ENCODE data around the gene ITPA. TPM values are rescaled to one million over a fixed set of nuclear protein-coding genes. Genes with fewer than 3 reads are reported as not detected.

Gene ITPA
- total RNA-seq, 1 experiment from 2014 or later: 147 TPM

- peaks cover 51% of the 10 kb centered on the region for H3K27me3 ChIP-seq (ENCODE audit: control insufficient read depth, insufficient read depth, low read length)
- peak overlapping the region; percentile 76; the same call in 1 of the 2 replicates for H3K4me3 ChIP-seq (ENCODE audit: insufficient read depth, low read depth, low read length)
- DNase-seq: peak; percentile 51
- peaks cover 2% of the 10 kb centered on the region for H3K36me3 ChIP-seq (replicated peaks; ENCODE audit: control insufficient read depth, insufficient read depth, low read length)
Measured at GRCh38 chr20:3237011-3237957, 28.0 kb downstream of the ITPA start.

GRCh38 chr20:3237958-3238615 is 28.8 kb downstream of the ITPA start:
- H3K4me3 ChIP-seq (ENCODE audit: insufficient read depth, low read depth, low read length): peak overlapping the region; percentile 76
- DNase-seq: peak; percentile 87
- H3K36me3 ChIP-seq (replicated peaks; ENCODE audit: control insufficient read depth, insufficient read depth, low read length): no peaks in the 10 kb centered on the region; the same call in 1 of the 2 replicates
- H3K27me3 ChIP-seq (ENCODE audit: control insufficient read depth, insufficient read depth, low read length): peaks cover 51% of the 10 kb centered on the region

- peak; percentile 91 for DNase-seq
- peaks cover 51% of the 10 kb centered on the region for H3K27me3 ChIP-seq (ENCODE audit: control insufficient read depth, insufficient read depth, low read length)
Measured at GRCh38 chr20:3238616-3239025, 29.3 kb downstream of the ITPA start.

GRCh38 chr20:3239026-3239866 is 29.9 kb downstream of the ITPA start, which contains the start of gene SLC4A11:
Gene SLC4A11, minus strand, starts transcription at chr20:3239190. Its CDS starts 53 bp downstream, at chr20:3239137.
- Histone ChIP-seq H3K36me3 (replicated peaks; ENCODE audit: control insufficient read depth, insufficient read depth, low read length) (no peaks in the 10 kb centered on the region; the same call in 1 of the 2 replicates), H3K27me3 (ENCODE audit: control insufficient read depth, insufficient read depth, low read length) (peaks cover 51% of the 10 kb centered on the region), H3K4me3 (ENCODE audit: insufficient read depth, low read depth, low read length) (peak within 1 kb of the TSS; percentile 76)
- DNase-seq: peak; percentile 96

More at GRCh38 chr20:3238616-3239025, 29.3 kb downstream of the ITPA start:
- Histone ChIP-seq H3K4me3 (ENCODE audit: insufficient read depth, low read depth, low read length) (peak overlapping the region; percentile 76), H3K36me3 (replicated peaks; ENCODE audit: control insufficient read depth, insufficient read depth, low read length) (no peaks in the 10 kb centered on the region; the same call in 1 of the 2 replicates)

GRCh38 chr20:3239867-3240775 is 30.8 kb downstream of the ITPA start:
- peak; percentile 84 for DNase-seq
- Histone ChIP-seq H3K4me3 (ENCODE audit: insufficient read depth, low read depth, low read length) (peak overlapping the region; percentile 76), H3K27me3 (ENCODE audit: control insufficient read depth, insufficient read depth, low read length) (peaks cover 49% of the 10 kb centered on the region), H3K36me3 (replicated peaks; ENCODE audit: control insufficient read depth, insufficient read depth, low read length) (no peaks in the 10 kb centered on the region)

- Histone ChIP-seq H3K27me3 (ENCODE audit: control insufficient read depth, insufficient read depth, low read length) (peaks cover 49% of the 10 kb centered on the region), H3K36me3 (replicated peaks; ENCODE audit: control insufficient read depth, insufficient read depth, low read length) (no peaks in the 10 kb centered on the region), H3K4me3 (ENCODE audit: insufficient read depth, low read depth, low read length) (peak overlapping the region; percentile 76; the same call in 1 of the 2 replicates)
- DNase-seq: no peak
Measured at GRCh38 chr20:3240776-3241363, 31.6 kb downstream of the ITPA start.

- H3K4me3 ChIP-seq (ENCODE audit: insufficient read depth, low read depth, low read length): no peak overlapping the region
- H3K27me3 ChIP-seq (ENCODE audit: control insufficient read depth, insufficient read depth, low read length): peaks cover 43% of the 10 kb centered on the region
- no peaks in the 10 kb centered on the region for H3K36me3 ChIP-seq (replicated peaks; ENCODE audit: control insufficient read depth, insufficient read depth, low read length)
- DNase-seq: no peak
Measured at GRCh38 chr20:3242172-3242692, 32.9 kb downstream of the ITPA start.

- DNase-seq: no peak
- H3K36me3 ChIP-seq (replicated peaks; ENCODE audit: control insufficient read depth, insufficient read depth, low read length): no peaks in the 10 kb centered on the region
- H3K27me3 ChIP-seq (ENCODE audit: control insufficient read depth, insufficient read depth, low read length): peaks cover 42% of the 10 kb centered on the region
- H3K4me3 ChIP-seq (ENCODE audit: insufficient read depth, low read depth, low read length): no peak overlapping the region
Measured at GRCh38 chr20:3243718-3244358, 34.5 kb downstream of the ITPA start.

- Histone ChIP-seq H3K27me3 (ENCODE audit: control insufficient read depth, insufficient read depth, low read length) (peaks cover 45% of the 10 kb centered on the region), H3K36me3 (replicated peaks; ENCODE audit: control insufficient read depth, insufficient read depth, low read length) (no peaks in the 10 kb centered on the region), H3K4me3 (ENCODE audit: insufficient read depth, low read depth, low read length) (no peak overlapping the region)
- DNase-seq: no peak
Measured at GRCh38 chr20:3244613-3245012, 35.3 kb downstream of the ITPA start.

- H3K36me3 ChIP-seq (replicated peaks; ENCODE audit: control insufficient read depth, insufficient read depth, low read length): no peaks in the 10 kb centered on the region
- H3K27me3 ChIP-seq (ENCODE audit: control insufficient read depth, insufficient read depth, low read length): peaks cover 41% of the 10 kb centered on the region
- DNase-seq: no peak
- H3K4me3 ChIP-seq (ENCODE audit: insufficient read depth, low read depth, low read length): no peak overlapping the region
Measured at GRCh38 chr20:3245156-3245555, 35.9 kb downstream of the ITPA start.

- Histone ChIP-seq H3K27me3 (ENCODE audit: control insufficient read depth, insufficient read depth, low read length) (peaks cover 35% of the 10 kb centered on the region), H3K4me3 (ENCODE audit: insufficient read depth, low read depth, low read length) (no peak overlapping the region), H3K36me3 (replicated peaks; ENCODE audit: control insufficient read depth, insufficient read depth, low read length) (no peaks in the 10 kb centered on the region)
- DNase-seq: no peak
Measured at GRCh38 chr20:3245711-3246110, 36.4 kb downstream of the ITPA start.

- Histone ChIP-seq H3K4me3 (ENCODE audit: insufficient read depth, low read depth, low read length) (no peak overlapping the region), H3K27me3 (ENCODE audit: control insufficient read depth, insufficient read depth, low read length) (peaks cover 27% of the 10 kb centered on the region), H3K36me3 (replicated peaks; ENCODE audit: control insufficient read depth, insufficient read depth, low read length) (no peaks in the 10 kb centered on the region)
- DNase-seq: no peak
Measured at GRCh38 chr20:3246682-3247081, 37.4 kb downstream of the ITPA start.
